ENCODE results near the gene ZNF446. TPM values are rescaled to one million over a fixed set of nuclear protein-coding genes. Genes with fewer than 3 reads are reported as not detected.

Gene ZNF446
- total and polyA plus RNA-seq, 9 of the 15 experiments (the other 6 are each of a cell fraction or from before 2014, with no cell fraction given), result 0.07 to 4.8 (median 1.2) TPM

- TF ChIP-seq GTF3C2 (IDR thresholded peaks at IDR 0.05; ENCODE audit: borderline replicate concordance, extremely low read depth, insufficient read length), result no peak
- TF ChIP-seq SMAD1 (IDR thresholded peaks at IDR 0.05; ENCODE audit: low read depth, low read length, partially characterized antibody), result no peak
- TF ChIP-seq CXXC5 (CRISPR knock-in tag; IDR thresholded peaks at IDR 0.05), result peak; percentile 92
- no peak for TF ChIP-seq MBD2 (IDR thresholded peaks at IDR 0.05; ENCODE audit: borderline replicate concordance, low read depth)
- TF ChIP-seq, protein P1, sequence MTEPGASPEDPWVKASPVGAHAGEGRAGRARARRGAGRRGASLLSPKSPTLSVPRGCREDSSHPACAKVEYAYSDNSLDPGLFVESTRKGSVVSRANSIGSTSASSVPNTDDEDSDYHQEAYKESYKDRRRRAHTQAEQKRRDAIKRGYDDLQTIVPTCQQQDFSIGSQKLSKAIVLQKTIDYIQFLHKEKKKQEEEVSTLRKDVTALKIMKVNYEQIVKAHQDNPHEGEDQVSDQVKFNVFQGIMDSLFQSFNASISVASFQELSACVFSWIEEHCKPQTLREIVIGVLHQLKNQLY (CRISPR knock-in tag; conservative IDR thresholded peaks at IDR 0.05), result 0 out of 4 replicates have a peak, but pooled peaks of 1 of the 2 experiments have one; percentile 60
- peak; percentile 93 for TF ChIP-seq GMEB1 (CRISPR knock-in tag; IDR thresholded peaks at IDR 0.05)
- TF ChIP-seq ZFX (CRISPR knock-in tag; IDR thresholded peaks at IDR 0.05), result peak; percentile 91
- TF ChIP-seq, protein P2, sequence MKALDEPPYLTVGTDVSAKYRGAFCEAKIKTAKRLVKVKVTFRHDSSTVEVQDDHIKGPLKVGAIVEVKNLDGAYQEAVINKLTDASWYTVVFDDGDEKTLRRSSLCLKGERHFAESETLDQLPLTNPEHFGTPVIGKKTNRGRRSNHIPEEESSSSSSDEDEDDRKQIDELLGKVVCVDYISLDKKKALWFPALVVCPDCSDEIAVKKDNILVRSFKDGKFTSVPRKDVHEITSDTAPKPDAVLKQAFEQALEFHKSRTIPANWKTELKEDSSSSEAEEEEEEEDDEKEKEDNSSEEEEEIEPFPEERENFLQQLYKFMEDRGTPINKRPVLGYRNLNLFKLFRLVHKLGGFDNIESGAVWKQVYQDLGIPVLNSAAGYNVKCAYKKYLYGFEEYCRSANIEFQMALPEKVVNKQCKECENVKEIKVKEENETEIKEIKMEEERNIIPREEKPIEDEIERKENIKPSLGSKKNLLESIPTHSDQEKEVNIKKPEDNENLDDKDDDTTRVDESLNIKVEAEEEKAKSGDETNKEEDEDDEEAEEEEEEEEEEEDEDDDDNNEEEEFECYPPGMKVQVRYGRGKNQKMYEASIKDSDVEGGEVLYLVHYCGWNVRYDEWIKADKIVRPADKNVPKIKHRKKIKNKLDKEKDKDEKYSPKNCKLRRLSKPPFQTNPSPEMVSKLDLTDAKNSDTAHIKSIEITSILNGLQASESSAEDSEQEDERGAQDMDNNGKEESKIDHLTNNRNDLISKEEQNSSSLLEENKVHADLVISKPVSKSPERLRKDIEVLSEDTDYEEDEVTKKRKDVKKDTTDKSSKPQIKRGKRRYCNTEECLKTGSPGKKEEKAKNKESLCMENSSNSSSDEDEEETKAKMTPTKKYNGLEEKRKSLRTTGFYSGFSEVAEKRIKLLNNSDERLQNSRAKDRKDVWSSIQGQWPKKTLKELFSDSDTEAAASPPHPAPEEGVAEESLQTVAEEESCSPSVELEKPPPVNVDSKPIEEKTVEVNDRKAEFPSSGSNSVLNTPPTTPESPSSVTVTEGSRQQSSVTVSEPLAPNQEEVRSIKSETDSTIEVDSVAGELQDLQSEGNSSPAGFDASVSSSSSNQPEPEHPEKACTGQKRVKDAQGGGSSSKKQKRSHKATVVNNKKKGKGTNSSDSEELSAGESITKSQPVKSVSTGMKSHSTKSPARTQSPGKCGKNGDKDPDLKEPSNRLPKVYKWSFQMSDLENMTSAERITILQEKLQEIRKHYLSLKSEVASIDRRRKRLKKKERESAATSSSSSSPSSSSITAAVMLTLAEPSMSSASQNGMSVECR (CRISPR knock-in tag; IDR thresholded peaks at IDR 0.05), result peak; percentile 55
- TF ChIP-seq, protein P3, sequence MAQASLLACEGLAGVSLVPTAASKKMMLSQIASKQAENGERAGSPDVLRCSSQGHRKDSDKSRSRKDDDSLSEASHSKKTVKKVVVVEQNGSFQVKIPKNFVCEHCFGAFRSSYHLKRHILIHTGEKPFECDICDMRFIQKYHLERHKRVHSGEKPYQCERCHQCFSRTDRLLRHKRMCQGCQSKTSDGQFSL (CRISPR knock-in tag; IDR thresholded peaks at IDR 0.05), result no peak
- TF ChIP-seq, protein P3 (tag; IDR thresholded peaks at IDR 0.05), result no peak
- TF ChIP-seq PTRF (tag; IDR thresholded peaks at IDR 0.05), result no peak
- TF ChIP-seq ZNF143 (CRISPR knock-in tag; IDR thresholded peaks at IDR 0.05), result no peak; the same call in 1 of the 2 replicates
- peak; percentile 77 for TF ChIP-seq GATAD2B (IDR thresholded peaks at IDR 0.05; ENCODE audit: borderline replicate concordance)
- peak; percentile 48; the same call in 1 of the 2 replicates for TF ChIP-seq KLF13 (tag; IDR thresholded peaks at IDR 0.05; ENCODE audit: borderline replicate concordance, low read depth)
Measured at GRCh38 chr19:58513694-58514563, 37.8 kb downstream of the ZNF446 start (continued).
